Liver (tissue), 9 donors: ENCODE data around the gene INSM1. TPM values are rescaled to one million over a fixed set of nuclear protein-coding genes. Genes with fewer than 3 reads are reported as not detected.

Experiments
- DNase-seq: peaks from one replicate; pipeline ENCODE4 v3.0.0-alpha.2; 2017; ENCODE audit warnings: low spot score
- H3K27ac ChIP-seq, 2 donors: one replicate each; pipeline ENCODE4 v1.7.0; 2013; ENCODE audit warnings: inconsistent platforms in 2 of 2, low read length in 2 of 2, control low read depth in 1 of 2, low read depth in 1 of 2, mild to moderate bottlenecking in 1 of 2
- H3K27me3 ChIP-seq, 4 donors: one replicate each; pipeline versions ENCODE4 v1.6.1 to v1.7.0; 2013; ENCODE audit warnings: low read length in 3 of 4, inconsistent platforms in 1 of 4, mild to moderate bottlenecking in 1 of 4, moderate library complexity in 1 of 4; ENCODE audit not compliant: control insufficient read depth in 4 of 4, insufficient read depth in 4 of 4
- H3K36me3 ChIP-seq, 4 donors: one replicate each; pipeline versions ENCODE4 v1.6.1 to v1.7.0; 2013; ENCODE audit warnings: low read length in 3 of 4, mild to moderate bottlenecking in 3 of 4, low read depth in 1 of 4, moderate library complexity in 1 of 4; ENCODE audit not compliant: control insufficient read depth in 4 of 4, insufficient read depth in 3 of 4
- H3K4me1 ChIP-seq, 4 donors: one replicate each; pipeline versions ENCODE4 v1.6.1 to v1.7.0; 2013; ENCODE audit warnings: low read length in 3 of 4, mild to moderate bottlenecking in 3 of 4, moderate library complexity in 1 of 4; ENCODE audit not compliant: control insufficient read depth in 4 of 4, insufficient read depth in 4 of 4
- H3K4me3 ChIP-seq, 3 donors: one replicate each; pipeline versions ENCODE4 v1.6.1 to v1.7.0; 2013; ENCODE audit warnings: low read length in 3 of 3, control low read depth in 1 of 3, low read depth in 1 of 3, mild to moderate bottlenecking in 1 of 3
- H3K9ac ChIP-seq, 2 donors: one replicate each; pipeline ENCODE4 v1.7.0; 2013; ENCODE audit warnings: low read length in 2 of 2, mild to moderate bottlenecking in 2 of 2, moderate library complexity in 2 of 2, control low read depth in 1 of 2, low read depth in 1 of 2
- H3K9me3 ChIP-seq, 4 donors: one replicate each; pipeline versions ENCODE4 v1.6.1 to v1.7.0; 2013; ENCODE audit warnings: low read length in 3 of 4; ENCODE audit not compliant: control insufficient read depth in 4 of 4
- EGR1 ChIP-seq, 2 donors: IDR thresholded peaks; 2 replicates each; pipeline ENCODE4 v1.6.1; 2016 to 2018; ENCODE audit warnings: antibody characterized with exemption in 2 of 2, low read depth in 2 of 2
- FOXA1 ChIP-seq: IDR thresholded peaks from 2 replicates; pipeline ENCODE4 v1.6.1; 2016; ENCODE audit warnings: antibody characterized with exemption
- FOXA2 ChIP-seq: IDR thresholded peaks from 2 replicates; pipeline ENCODE4 v1.6.1; 2016; ENCODE audit warnings: antibody characterized with exemption
- GABPA ChIP-seq, 2 donors: IDR thresholded peaks in 1 of 2; conservative IDR thresholded peaks in 1 of 2; 2 replicates each; pipeline ENCODE4 v1.6.1; 2016; ENCODE audit warnings: antibody characterized with exemption in 2 of 2, mild to moderate bottlenecking in 1 of 2, moderate library complexity in 1 of 2
- HNF4A ChIP-seq, 2 donors: conservative IDR thresholded peaks; 2 replicates each; pipeline ENCODE4 v1.6.1; 2016; ENCODE audit warnings: antibody characterized with exemption in 2 of 2, mild to moderate bottlenecking in 2 of 2
- HNF4G ChIP-seq: IDR thresholded peaks from 2 replicates; pipeline ENCODE4 v1.6.1; 2016; ENCODE audit warnings: antibody characterized with exemption
- JUND ChIP-seq, 2 donors: IDR thresholded peaks; 2 replicates each; pipeline ENCODE4 v1.6.1; 2016; ENCODE audit warnings: antibody characterized with exemption in 2 of 2
- NR2F2 ChIP-seq: IDR thresholded peaks from 2 replicates; pipeline ENCODE4 v1.6.1; 2016; ENCODE audit warnings: antibody characterized with exemption
- RAD21 ChIP-seq, 2 donors: IDR thresholded peaks; 2 replicates each; pipeline ENCODE4 v1.6.1; 2016; ENCODE audit warnings: antibody characterized with exemption in 2 of 2, mild to moderate bottlenecking in 2 of 2
- RXRA ChIP-seq, 2 donors: IDR thresholded peaks; 2 replicates each; pipeline ENCODE4 v1.6.1; 2017 to 2018; ENCODE audit warnings: antibody characterized with exemption in 2 of 2, mild to moderate bottlenecking in 1 of 2
- SP1 ChIP-seq: IDR thresholded peaks from 2 replicates; pipeline ENCODE4 v1.6.1; 2018; ENCODE audit warnings: antibody characterized with exemption, mild to moderate bottlenecking
- TAF1 ChIP-seq: conservative IDR thresholded peaks from 2 replicates; pipeline ENCODE4 v1.6.1; 2016; ENCODE audit warnings: antibody characterized with exemption, mild to moderate bottlenecking
- YY1 ChIP-seq: IDR thresholded peaks from 2 replicates; pipeline ENCODE4 v1.6.1; 2016; ENCODE audit warnings: antibody characterized with exemption, mild to moderate bottlenecking
- WGBS: extraction: QIAGEN DNeasy Blood & Tissue Kit; methylation state at CpG from one replicate; pipeline ENCODE4 v1.1.7; 2013; 5-methylcytosine and 5-hydroxymethylcytosine counted together
- polyA plus RNA-seq, 2 donors: library from polyadenylated mRNA; stranded (reverse) in 1 of 2; unstranded in 1 of 2; fragments of 200-250 nt in 1 of 2; fragments of >200 nt in 1 of 2; fragmentation: Nextera tagmentation in 1 of 2; extraction: Ambion mirVana in 1 of 2; gene quantifications; one replicate each; pipeline versions ENCODE4 v1.2.1 to v1.2.3, GENCODE V29; 2013 to 2015
- total RNA-seq, 2 donors: library from RNA; depleted of rRNA; stranded (reverse); fragments of >200 nt; gene quantifications; one replicate each; pipeline ENCODE4 v1.2.3, GENCODE V29; 2014
- TF ChIP-seq, protein P1 (sequence below): fragments of 150-350 bp; IDR thresholded peaks from 2 replicates; pipeline ENCODE4 v1.5.1; 2017; ENCODE audit warnings: improper control_type of control experiment, low read depth, low read length; ENCODE audit not compliant: missing input control
- TF ChIP-seq, protein P2 (sequence below): IDR thresholded peaks from 2 replicates; pipeline ENCODE4 v1.6.1; 2016; ENCODE audit warnings: antibody characterized with exemption
- TF ChIP-seq, protein P3 (sequence below): IDR thresholded peaks from 2 replicates; pipeline ENCODE4 v1.6.1; 2016; ENCODE audit warnings: antibody characterized with exemption
- TF ChIP-seq, protein P4 (sequence below): IDR thresholded peaks from 2 replicates; pipeline ENCODE4 v1.6.1; 2016; ENCODE audit warnings: antibody characterized with exemption
- TF ChIP-seq, protein P5 (sequence below): IDR thresholded peaks from 2 replicates; pipeline ENCODE4 v1.6.1; 2016; ENCODE audit warnings: antibody characterized with exemption, mild to moderate bottlenecking
- donor health status: healthy.
- donor health status: healthy.
- donor health status: healthy.
- donor health status: healthy.
- donor health status: healthy.

Gene INSM1
- total and polyA plus RNA-seq, 4 donors: not detected

DNA sequence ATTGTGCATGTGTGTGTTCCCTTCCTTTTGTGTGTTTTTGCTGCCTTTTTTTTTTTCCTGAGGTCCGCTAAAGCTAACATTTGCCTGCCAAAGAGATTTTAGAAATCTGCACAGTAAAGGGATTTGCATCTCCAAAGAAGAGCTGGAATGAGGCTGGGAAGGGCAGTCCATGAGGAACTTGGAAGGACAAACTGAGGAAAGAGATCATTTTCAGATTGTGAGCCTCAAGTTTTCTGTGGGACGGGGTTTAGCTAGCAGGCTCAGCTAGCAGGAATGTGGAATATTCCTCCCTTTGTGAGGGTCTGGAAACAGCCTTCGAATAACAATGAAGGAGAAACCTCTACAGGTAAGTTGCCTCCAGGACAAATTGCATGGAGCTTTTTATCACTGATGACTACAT, 3.8 kb downstream of the INSM1 start:
- H3K36me3 ChIP-seq: no peaks in the 10 kb centered on the region
- no peak for DNase-seq
- H3K9ac ChIP-seq: no peak overlapping the region
- no peaks in the 10 kb centered on the region for H3K9me3 ChIP-seq
- 17% methylated on average over 3 of the region's 3 CpGs for WGBS
- H3K27me3 ChIP-seq: peaks cover 2 to 30% (median 15%) of the 10 kb centered on the region in 4 donors
- TF ChIP-seq, protein P1, sequence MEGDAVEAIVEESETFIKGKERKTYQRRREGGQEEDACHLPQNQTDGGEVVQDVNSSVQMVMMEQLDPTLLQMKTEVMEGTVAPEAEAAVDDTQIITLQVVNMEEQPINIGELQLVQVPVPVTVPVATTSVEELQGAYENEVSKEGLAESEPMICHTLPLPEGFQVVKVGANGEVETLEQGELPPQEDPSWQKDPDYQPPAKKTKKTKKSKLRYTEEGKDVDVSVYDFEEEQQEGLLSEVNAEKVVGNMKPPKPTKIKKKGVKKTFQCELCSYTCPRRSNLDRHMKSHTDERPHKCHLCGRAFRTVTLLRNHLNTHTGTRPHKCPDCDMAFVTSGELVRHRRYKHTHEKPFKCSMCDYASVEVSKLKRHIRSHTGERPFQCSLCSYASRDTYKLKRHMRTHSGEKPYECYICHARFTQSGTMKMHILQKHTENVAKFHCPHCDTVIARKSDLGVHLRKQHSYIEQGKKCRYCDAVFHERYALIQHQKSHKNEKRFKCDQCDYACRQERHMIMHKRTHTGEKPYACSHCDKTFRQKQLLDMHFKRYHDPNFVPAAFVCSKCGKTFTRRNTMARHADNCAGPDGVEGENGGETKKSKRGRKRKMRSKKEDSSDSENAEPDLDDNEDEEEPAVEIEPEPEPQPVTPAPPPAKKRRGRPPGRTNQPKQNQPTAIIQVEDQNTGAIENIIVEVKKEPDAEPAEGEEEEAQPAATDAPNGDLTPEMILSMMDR: no peak
- TF ChIP-seq, protein P2, sequence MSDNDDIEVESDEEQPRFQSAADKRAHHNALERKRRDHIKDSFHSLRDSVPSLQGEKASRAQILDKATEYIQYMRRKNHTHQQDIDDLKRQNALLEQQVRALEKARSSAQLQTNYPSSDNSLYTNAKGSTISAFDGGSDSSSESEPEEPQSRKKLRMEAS: no peak
- TF ChIP-seq NR2F2: no peak
- TF ChIP-seq HNF4A (conservative IDR thresholded peaks at IDR 0.05): no peak
- no peak for TF ChIP-seq FOXA2
- no peak overlapping the region for H3K4me3 ChIP-seq
- no peak overlapping the region for H3K27ac ChIP-seq
- peaks cover 17 to 30% (median 22%) of the 10 kb centered on the region in 4 donors for H3K4me1 ChIP-seq

DNA sequence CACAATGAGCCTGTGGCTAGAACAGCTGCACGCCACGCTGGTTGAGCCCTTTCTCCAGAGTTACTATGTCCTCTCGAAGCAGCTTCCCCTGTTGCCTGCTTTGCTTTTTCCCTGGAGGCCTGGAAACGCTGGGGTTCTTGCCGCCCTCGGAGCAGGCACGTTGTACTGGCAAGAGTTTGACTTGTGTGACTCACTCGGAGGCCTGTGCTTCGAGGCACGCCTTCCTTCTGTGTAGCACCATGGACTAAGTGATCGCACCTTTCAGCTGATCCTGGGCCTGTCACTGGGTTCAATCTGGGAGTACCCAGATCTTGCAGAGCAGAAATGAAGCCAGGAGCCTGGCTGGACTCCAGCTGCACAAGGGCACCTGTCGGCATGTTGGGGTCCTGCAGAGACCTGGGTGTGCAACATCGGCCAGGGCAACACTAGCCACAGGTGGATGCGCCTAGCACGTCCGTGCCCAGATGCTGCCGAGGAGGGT, 5.2 kb downstream of the INSM1 start:
- no peak overlapping the region for H3K27ac ChIP-seq
- DNase-seq: no peak
- peaks cover 11 to 18% (median 16%) of the 10 kb centered on the region in 4 donors for H3K4me1 ChIP-seq
- H3K27me3 ChIP-seq: peaks cover 2 to 24% (median 11%) of the 10 kb centered on the region in 4 donors
- H3K4me3 ChIP-seq: no peak overlapping the region
- TF ChIP-seq HNF4A (conservative IDR thresholded peaks at IDR 0.05) (no peak), RXRA (IDR thresholded peaks at IDR 0.05) (no peak), JUND (IDR thresholded peaks at IDR 0.05) (no peak), FOXA2 (no peak), GABPA (IDR thresholded peaks at IDR 0.05 in 1 of 2, conservative IDR thresholded peaks at IDR 0.05 in 1 of 2) (no peak), TAF1 (no peak), SP1 (no peak), EGR1 (IDR thresholded peaks at IDR 0.05; ENCODE audit: low read depth in 2 of 2) (no peak), RAD21 (IDR thresholded peaks at IDR 0.05) (no peak), NR2F2 (no peak), YY1 (no peak), FOXA1 (no peak), HNF4G (no peak)
- TF ChIP-seq, protein P3, sequence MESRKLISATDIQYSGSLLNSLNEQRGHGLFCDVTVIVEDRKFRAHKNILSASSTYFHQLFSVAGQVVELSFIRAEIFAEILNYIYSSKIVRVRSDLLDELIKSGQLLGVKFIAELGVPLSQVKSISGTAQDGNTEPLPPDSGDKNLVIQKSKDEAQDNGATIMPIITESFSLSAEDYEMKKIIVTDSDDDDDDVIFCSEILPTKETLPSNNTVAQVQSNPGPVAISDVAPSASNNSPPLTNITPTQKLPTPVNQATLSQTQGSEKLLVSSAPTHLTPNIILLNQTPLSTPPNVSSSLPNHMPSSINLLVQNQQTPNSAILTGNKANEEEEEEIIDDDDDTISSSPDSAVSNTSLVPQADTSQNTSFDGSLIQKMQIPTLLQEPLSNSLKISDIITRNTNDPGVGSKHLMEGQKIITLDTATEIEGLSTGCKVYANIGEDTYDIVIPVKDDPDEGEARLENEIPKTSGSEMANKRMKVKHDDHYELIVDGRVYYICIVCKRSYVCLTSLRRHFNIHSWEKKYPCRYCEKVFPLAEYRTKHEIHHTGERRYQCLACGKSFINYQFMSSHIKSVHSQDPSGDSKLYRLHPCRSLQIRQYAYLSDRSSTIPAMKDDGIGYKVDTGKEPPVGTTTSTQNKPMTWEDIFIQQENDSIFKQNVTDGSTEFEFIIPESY: no peak
- TF ChIP-seq, protein P4, sequence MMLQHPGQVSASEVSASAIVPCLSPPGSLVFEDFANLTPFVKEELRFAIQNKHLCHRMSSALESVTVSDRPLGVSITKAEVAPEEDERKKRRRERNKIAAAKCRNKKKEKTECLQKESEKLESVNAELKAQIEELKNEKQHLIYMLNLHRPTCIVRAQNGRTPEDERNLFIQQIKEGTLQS: no peak
- TF ChIP-seq, protein P5, sequence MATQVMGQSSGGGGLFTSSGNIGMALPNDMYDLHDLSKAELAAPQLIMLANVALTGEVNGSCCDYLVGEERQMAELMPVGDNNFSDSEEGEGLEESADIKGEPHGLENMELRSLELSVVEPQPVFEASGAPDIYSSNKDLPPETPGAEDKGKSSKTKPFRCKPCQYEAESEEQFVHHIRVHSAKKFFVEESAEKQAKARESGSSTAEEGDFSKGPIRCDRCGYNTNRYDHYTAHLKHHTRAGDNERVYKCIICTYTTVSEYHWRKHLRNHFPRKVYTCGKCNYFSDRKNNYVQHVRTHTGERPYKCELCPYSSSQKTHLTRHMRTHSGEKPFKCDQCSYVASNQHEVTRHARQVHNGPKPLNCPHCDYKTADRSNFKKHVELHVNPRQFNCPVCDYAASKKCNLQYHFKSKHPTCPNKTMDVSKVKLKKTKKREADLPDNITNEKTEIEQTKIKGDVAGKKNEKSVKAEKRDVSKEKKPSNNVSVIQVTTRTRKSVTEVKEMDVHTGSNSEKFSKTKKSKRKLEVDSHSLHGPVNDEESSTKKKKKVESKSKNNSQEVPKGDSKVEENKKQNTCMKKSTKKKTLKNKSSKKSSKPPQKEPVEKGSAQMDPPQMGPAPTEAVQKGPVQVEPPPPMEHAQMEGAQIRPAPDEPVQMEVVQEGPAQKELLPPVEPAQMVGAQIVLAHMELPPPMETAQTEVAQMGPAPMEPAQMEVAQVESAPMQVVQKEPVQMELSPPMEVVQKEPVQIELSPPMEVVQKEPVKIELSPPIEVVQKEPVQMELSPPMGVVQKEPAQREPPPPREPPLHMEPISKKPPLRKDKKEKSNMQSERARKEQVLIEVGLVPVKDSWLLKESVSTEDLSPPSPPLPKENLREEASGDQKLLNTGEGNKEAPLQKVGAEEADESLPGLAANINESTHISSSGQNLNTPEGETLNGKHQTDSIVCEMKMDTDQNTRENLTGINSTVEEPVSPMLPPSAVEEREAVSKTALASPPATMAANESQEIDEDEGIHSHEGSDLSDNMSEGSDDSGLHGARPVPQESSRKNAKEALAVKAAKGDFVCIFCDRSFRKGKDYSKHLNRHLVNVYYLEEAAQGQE: no peak
- TF ChIP-seq, protein P2: no peak
- TF ChIP-seq, protein P1: no peak
- 59% methylated on average over 17 of the region's 17 CpGs for WGBS
- H3K9ac ChIP-seq: no peak overlapping the region
- H3K36me3 ChIP-seq: no peaks in the 10 kb centered on the region
- no peaks in the 10 kb centered on the region for H3K9me3 ChIP-seq
